NCI-H2227 (cell line): ENCODE data around the gene DAGLB.

Experiments used
- DNase-seq: peaks from one replicate; lab custom pipeline; 2025; ENCODE audit not compliant: unreplicated experiment; lab: John Stamatoyannopoulos, UW

DAGLB gene

DNA sequence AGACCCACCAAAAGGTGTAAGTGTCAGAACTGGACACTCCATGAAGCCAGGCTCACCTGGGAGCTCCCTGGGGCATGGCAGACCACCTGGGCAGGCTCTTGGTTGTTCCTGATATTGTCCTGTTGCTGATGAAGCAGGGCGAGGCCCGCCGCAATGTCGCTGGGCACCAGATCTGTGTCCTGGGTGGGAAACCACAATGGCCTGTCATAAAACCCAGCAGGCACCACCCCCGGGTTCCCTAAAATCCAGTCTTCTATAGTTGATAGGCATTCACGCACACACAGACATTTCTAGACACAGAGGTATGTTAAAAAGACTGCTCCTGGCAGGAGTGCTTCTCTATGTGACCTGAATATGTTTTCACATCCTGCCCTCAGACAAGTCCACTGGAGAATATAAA lies 15.0 kb downstream of the DAGLB start:
- no peak for DNase-seq

DNA sequence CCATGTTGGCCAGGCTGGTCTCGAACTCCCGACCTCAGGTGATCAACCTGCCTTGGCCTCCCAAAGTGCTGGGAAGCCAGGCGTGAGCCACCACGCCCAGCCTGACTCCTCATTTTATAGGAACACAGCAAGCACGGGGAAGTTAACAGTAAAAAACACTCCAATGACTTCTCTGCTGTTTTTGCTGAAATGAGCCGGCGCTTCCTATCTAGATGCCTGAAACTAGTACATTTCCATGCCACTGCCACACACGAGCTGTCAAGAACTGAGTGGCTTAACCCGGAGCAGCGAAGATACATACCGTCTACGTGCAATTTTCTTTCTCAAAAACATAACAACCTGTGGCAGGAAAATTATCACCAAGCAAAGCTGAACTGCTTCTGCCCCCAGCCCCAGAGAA lies 16.8 kb downstream of the DAGLB start:
- DNase-seq: no peak

DNA sequence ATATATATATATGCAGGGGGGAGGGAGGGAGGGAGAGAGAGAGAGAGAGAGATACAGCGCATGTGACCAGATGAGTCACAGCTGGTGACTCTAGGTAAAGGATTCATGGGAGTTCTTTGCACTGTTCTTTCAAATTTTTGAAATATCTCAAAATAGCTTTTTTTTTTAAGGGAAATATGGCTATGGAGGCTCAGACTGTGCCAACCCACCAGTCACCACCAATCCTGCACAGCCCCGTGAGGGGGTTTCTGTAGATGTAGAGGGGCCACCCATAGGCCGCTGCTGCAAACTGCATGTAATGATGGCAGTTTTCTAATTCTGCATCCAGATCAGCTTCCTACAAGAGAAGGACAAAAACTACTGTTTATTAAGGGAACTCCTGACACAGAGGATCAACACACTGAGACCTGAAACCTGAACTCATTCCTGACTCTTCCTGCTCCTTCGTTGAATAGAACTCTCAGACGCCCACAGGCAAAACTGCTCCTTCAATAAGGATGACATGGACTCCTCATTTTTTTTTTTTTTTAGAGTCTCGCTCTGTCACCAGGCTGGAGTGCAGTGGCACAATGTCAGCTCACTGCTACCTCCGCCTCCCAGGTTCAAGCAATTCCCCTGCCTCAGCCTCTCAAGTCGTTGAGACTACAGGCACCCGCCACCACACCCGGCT lies 17.3 kb downstream of the DAGLB start:
- no peak for DNase-seq

DNA sequence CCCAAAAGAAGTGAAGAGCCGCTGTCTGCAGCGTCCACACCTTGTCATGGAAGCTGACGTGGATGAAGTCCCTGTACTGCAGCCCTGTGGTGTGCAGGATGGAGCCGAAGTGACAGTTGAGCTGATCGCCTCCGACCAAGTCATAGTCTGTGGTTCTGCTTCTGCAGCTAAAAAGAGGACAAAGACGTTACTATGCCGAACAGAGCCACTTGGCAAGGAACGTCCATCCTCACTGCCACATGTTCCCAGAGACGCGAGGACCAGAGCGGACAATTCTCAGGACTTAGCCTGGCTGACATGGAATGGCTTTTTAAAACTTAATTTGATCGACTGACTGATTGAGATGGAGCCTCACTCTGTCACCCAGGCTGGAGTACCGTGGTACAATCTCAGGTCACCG lies 21.8 kb downstream of the DAGLB start:
- no peak for DNase-seq

DNA sequence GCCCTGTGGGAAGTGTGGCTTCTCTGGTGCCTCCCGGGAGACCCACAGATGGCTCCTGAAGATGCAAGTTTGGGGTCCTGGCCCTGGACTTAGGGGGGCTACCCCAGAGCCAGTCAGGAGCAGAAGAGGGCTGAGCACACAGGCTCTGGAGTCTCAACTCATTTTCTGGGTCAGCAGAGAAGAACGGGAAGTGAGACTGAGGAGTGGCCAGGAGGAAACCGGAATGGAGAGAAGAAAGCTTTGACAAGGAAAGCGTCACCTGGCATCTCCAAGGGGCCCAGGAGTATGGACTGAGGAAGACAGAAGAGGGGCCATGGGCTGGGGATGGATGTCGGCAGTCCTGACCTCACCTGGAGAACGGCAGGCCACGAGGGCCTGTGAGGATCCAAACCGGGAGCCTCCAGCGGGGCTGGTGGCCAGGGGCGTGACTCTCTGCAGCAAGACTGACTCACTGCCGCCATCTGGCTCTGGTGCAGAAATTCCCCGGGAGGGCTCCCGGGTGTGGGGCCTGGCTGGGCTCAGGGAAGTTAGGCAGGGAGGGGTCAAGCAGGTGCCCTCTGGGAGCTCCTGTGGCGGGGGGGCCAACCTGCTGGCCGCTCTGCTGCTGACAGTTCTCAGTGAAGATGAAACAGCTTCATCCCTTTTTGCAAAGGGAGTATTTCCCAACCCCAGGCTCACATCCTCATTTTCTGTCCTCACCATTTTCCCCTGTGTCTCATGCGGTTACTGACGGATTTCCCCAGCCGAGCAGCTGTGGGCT lies 23.6 kb downstream of the DAGLB start:
- DNase-seq: no peak

DNA sequence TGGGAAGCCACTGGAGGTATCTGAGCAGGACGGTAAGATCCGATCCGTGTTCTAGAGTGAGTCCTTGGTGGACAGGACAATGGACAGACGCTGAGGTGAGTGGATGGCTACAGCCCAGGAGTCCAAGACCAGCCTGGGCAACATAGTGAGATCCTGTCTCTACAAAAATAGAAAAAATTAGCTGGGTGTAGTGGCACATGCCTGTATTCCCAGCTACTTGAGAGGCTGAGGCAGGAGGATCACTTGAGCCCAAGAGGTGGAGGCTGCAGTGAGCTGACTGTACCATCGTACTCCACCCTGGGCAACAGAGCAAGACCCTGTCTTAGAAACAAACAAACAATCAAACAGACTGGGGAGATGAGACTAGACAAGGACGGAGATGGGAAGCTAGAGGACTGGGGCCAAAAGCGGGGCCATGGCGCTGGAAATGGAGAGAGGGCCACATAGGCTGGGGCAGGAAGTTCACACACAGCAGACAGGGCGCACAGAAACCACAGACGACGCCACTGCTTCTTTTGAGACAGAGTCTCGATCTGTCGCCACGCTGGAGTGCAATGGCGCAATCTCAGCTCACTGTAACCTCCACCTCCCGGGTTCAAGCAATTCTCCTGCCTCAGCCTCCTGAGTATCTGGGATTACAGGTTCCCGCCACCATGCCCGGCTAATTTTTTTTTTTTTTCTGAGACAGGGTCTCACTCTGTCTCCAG lies 24.7 kb downstream of the DAGLB start:
- DNase-seq: no peak

DNA sequence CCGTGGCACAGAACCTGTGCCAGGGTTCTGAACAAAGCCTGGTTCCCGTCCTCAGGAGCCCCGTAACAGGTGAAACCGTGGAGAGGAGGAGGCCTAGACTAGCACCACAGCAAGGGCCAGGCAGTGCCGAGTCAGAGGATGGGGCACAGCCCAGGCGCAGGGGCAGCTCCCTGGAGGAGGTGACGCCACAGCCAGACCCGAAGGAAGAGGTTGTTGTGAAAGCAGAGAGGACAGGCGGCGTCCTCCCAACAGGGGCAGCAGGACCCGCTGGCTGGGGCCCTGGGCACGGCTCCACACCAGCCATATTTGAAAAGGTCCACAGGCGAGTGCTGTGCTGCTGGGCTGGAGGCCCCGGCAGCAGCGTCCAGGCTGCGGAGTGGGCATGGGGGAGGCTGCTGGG lies 25.7 kb downstream of the DAGLB start:
- DNase-seq: no peak

DNA sequence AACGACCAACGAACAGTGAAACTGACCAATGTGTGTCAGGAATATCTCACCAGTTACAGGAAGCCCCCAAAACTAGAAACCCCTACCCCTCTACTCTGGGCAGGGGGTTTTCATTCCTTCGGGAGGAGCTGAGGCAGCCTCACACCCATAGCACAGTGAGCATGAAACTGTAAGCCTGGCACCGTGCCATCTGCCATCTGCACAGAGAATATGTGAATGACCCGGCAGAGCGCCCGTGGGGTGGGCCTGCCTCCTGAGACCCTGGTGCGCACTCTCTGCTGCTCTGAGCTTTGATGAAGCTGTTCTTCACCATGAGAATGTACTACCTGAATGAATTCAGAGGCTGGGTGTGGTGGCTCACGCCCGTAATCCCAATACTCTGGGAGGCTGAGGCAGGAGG lies 27.1 kb downstream of the DAGLB start:
- no peak for DNase-seq

DNA sequence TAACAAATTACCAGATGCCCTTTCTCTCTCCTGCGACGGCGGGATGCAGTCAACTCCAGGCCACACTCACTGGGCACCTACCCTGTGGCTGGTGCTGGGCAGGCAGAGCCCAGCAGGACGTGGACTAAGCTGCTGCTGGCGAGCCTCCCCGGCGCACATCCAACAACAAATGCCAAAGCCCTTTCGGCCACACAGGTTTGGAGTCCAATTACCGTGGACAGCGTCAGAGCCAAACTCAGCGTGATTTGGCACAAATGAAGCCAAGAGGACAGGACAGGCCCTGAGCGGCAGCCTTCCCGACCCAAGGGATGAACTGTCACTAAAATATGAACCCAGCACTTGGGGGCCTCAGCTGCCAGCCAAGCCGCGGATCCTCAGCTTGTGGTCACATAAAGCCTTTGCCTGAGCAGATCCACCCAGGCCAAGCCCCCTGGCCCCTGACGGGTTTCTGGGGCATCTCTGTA lies 28.4 kb downstream of the DAGLB start:
- DNase-seq: no peak

DNA sequence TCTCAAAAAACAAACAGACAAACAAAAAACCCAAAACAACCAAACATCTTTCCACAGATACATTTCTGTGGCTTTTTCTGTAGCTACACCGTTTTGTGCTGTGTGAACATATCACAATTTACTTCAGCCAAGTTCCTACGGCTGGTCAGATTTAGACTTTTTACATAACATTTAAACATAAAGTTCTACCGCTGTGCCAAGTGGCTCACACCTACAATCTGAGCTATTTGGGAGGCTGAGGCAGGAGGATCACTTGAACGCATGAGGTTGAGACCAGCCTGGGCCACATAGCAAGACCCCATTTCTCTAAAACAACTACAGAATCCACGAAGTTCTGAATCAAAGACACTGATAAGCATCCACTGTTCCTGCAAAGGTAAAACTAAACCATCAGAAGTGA lies 30.3 kb downstream of the DAGLB start:
- DNase-seq: no peak

DNA sequence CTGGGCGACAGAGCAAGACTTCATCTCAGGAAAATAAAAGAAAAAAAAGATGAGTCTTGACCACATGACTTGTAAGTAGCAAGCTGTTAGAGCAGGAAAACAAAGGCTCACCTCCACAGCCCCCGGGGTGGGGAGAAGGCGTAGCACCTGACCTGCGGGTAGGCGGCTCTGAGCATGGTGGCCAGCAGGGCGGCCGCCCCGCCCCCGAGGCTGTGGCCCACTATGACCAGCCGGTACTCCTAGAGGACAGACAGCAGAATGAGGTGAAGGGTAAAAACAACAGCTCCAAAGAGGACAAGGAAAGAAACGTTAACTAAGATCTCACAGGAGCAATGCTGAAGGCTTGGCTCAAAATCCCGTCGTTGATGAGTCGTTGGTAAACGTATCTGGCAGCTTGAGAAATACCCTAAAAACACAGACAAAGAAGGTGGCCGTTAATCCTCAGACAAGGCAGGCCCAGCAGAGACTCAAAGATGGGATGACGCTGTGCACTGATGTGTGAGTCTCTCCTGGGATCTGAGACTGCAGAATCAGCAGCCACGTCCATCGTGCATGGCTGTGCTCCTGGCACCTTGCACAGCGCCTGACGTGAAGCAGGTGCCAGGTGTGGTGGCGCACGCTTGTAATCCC lies 31.1 kb downstream of the DAGLB start:
- DNase-seq: no peak

DNA sequence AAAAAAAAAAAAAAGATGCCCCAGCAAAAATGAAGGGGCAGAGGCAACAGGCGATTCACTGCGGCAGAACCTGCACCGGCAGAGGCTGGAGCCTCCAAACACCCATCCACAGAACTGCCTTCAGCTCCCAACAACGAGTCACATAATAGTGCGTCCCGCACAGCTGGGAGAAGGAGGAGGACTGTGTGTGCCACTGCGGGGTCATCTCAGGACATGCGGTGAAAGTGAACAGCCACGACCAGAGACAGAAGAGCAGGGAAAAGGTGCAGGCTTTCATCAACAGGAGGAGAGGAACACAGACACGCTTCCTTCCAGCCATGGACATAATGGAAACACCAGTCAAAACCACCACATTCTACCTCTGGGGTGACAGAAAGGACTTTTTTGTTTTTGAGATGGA lies 34.1 kb downstream of the DAGLB start:
- DNase-seq: no peak

DNA sequence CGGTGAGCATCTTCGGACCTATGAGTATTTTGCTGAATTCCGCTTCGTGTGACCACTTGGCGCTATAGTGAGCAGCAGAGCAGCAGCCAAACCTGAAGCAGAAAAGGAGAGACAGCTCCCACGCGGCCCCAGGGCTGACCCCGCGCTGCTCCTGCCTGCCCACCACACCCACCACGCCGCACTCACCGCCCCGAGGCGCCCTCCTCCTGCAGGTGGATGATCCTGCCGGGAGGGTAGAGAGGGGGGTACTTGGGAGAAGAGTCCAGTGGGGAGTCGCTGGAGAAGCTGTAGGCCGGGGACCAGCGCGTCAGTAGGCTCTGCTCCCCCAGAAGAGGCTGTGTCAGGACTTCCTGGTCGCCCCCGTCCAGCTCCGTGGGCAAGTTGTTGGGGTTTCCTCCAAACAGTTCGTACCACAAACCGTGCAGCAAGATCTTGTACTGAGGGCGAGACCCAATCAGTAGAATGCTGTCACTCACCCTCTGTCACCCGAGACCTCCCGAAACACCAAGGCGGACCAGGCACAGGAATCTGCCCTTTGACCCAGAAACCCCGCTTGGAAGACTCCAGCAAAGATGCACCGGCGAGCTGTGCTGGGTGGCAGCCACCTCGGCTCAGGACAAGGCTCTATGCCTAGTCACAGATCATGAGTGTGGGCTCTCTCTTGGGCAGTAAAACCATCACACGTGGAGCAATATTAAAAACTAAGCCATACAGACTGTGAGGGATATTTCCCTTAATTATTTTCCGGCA lies 37.6 kb downstream of the DAGLB start:
- no peak for DNase-seq

DNA sequence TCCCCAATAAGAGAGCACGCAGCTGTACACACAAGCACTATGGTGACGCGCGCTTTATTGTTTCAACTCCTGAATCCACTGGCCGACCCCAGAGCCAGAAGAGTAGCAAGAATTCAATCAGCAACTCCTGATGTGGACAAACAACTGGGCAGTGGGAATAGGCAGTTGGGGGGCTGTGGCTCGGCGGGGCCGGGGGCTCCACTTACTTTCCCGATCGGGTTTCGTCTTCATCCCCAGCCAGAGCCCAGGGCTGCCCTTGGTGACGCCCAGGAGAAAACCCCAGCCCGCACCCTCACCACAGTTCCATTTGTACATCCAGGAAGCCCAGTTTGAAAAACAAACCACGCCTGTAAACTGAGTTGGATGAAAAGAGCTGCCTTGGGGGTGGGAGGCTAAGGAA lies 38.7 kb downstream of the DAGLB start:
- DNase-seq: no peak

DNA sequence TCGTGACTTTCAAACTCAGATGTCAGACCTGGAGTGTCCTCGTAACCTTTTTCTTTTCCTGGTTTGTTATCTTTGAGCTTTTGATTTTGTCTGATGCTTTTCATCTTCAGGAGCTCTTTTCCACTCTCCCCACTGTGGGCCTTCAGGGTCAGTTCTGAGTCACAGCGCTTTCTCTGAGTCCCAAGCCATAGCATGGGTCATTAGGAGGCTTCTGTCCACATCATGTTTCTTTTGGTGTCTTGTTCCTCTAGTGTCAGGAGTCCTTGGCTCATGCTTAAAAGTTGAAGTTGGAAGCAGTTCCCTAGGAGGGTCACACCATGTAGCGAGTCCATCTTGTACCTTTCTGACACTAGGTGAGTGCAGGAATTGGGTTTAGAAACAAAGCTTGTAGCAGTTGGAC lies 40.3 kb downstream of the DAGLB start:
- no peak for DNase-seq

DNA sequence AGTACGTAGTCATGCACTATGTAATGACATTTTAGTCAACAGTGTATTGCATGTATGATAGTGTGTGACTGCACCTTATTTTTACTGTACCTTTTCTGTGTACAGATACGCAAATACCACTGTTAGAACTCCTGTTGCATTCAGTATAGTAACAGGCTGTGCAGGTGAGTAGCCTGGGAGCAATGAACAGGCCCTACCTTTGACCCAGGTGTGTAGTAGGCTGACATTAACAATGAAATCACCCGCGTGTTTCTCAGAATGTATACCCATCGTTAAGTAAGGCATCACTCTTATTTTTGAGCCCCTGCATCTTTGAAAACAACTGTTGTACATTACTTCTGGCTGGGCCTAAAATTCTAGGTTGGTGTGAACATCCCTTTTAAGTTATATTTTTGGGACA lies 41.6 kb downstream of the DAGLB start:
- no peak for DNase-seq

DNA sequence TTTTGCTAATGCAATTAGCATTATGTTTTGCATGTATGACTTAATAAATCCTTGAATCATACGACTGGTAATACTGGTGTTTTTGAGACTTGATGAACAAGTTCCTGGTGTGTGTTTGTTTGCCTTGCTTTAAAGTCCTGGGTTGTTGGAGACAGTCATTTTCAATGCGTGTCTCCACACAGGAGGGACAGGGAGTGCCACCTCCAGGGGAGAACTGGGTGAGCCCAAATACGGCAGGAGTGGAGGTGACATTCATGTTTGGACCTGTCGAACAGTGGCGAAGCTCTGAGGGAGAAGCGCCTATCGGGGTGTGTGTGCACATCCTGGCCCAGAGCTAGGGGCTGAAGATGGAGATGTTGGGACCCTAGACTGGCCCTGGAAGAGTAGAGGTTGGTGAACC lies 43.8 kb downstream of the DAGLB start:
- DNase-seq: no peak

DNA sequence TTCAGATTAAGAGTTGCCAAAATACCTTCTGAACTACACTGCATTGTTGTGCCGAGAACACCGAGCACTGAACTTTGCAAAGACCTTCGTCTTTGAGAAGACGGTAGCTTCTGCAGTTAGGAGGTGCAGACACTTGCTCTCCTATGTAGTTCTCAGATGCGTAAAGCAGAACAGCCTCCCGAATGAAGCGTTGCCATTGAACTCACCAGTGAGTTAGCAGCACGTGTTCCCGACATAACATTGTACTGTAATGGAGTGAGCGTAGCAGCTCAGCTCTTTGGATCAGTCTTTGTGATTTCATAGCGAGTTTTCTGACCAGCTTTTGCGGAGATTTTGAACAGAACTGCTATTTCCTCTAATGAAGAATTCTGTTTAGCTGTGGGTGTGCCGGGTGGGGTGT lies 45.0 kb downstream of the DAGLB start:
- no peak for DNase-seq

DNA sequence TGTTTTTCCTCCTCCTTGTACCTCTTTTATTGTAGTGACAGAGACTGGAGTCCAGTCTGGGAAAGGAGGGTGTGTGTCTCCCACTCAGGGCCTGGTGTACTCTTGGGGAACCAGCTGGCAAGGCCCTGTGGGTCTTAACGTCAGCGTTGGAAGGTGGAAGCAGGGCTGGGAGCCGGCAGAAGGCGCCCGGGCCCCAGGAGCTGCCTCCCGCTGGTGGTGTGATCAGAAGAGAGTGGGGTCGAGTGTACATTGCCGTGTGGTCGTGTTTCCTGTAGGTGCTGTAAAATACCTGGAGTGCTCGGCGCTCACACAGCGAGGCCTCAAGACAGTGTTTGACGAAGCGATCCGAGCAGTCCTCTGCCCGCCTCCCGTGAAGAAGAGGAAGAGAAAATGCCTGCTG lies 45.7 kb downstream of the DAGLB start:
- no peak for DNase-seq

DNA sequence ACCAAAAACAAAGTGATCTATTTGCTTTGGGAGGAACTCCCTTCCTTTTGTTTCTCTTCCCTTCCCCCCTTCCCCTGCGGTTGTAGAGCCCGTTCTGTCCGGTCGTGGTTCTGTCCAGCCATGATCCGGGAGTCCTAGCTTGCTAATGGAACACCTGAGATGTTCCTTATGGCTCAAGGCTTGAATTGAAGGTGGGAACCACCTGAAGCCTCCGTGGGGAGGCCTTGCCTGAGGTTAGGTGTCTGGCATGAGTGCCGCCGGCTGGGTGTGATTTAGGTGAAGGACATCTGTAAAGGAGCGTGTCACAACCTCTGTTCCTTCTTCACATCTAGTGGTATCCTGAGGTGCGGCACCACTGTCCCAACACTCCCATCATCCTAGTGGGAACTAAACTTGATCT lies 46.2 kb downstream of the DAGLB start:
- no peak for DNase-seq
